Mammary epithelial cell (primary cell): ENCODE data around the gene APH1B.

Source experiments
- CTCF ChIP-seq, 2 donors: IDR thresholded peaks in 1 of 2; conservative IDR thresholded peaks in 1 of 2; 2 replicates each; pipeline ENCODE4 v1.5.1; 2011 to 2012; ENCODE audit warnings: inconsistent platforms in 2 of 2, low read length in 2 of 2, mild to moderate bottlenecking in 2 of 2, control low read depth in 1 of 2, low read depth in 1 of 2; ENCODE audit not compliant: insufficient read depth in 1 of 2; ENCODE audit errors: extremely low read depth in 1 of 2
- EZH2 ChIP-seq: IDR thresholded peaks from 2 replicates; pipeline ENCODE4 v1.6.1; 2012; ENCODE audit warnings: low read length, inconsistent platforms, borderline replicate concordance

GRCh38 chr15:63348392-63348791 is 71.0 kb downstream of the APH1B start:
- TF ChIP-seq CTCF (conservative IDR thresholded peaks at IDR 0.05 in 1 of 2, IDR thresholded peaks at IDR 0.05 in 1 of 2; ENCODE audit: extremely low read depth in 1 of 2, insufficient read depth in 1 of 2, low read depth in 1 of 2, low read length in 2 of 2) (no peak), EZH2 (no peak)
